K562 (cell line): ENCODE data around the gene XBP1. TPM values are rescaled to one million over a fixed set of nuclear protein-coding genes. Genes with fewer than 3 reads are reported as not detected.

Experiments used
- ATAC-seq: fragments of 200-7000 bp; cut with Tn5 transposase; 3 replicates; pipeline ENCODE4 v1.9.1; 2020; ENCODE audit warnings: moderate library complexity
- BruUV-seq: library from RNA; stranded (reverse); fragments of 400-500 nt; replicated peaks from 2 replicates; lab custom pipeline; 2021; lab: Mats Ljungman, UMichigan
- CTCF ChIA-PET: fragments of 300-600 bp; formaldehyde crosslinking; extraction: SDS; loops from one replicate; lab custom pipeline; 2021; ENCODE audit warnings: low intra/inter-chr PET ratio; lab: Yijun Ruan, JAX
- POLR2A ChIA-PET: fragments of 300-600, 350-650 bp; sonication (Branson Sonifier 250); formaldehyde crosslinking; extraction: SDS; loops from one replicate; lab custom pipeline; 2021; ENCODE audit warnings: antibody characterized with exemption, inconsistent platforms; lab: Yijun Ruan, JAX
- DNase-seq, 4 experiments: peaks; one replicate each; pipeline versions ENCODE4 v3.0.0 to v3.0.0-alpha.2; 2011 to 2018; ENCODE audit warnings: low spot score in 3 of 4, mixed read lengths in 3 of 4; ENCODE audit errors: extremely low read depth in 1 of 4
- FAIRE-seq: peaks from 2 replicates; lab custom pipeline; 2011; peaks lifted over from hg19 to GRCh38; lab: Jason Lieb, UNC
- H2AFZ ChIP-seq: 2 replicates; pipeline ENCODE4 v1.6.0; 2011; ENCODE audit warnings: low read depth, low read length, control low read depth, inconsistent platforms
- H3K27ac ChIP-seq: fragments of 200-600 bp; 3 replicates; pipeline ENCODE4 v1.8.0; 2011; ENCODE audit warnings: low read depth, mild to moderate bottlenecking, control low read depth, inconsistent platforms, low read length, moderate library complexity, mixed read lengths; ENCODE audit errors: extremely low read depth
- H3K27me3 ChIP-seq, 2 experiments: fragments of 300-600 bp in 1 of 2; 2 replicates in 1 of 2; 3 replicates in 1 of 2; pipeline versions ENCODE4 v1.6.0 to v1.8.0; 2011; ENCODE audit warnings: inconsistent platforms in 2 of 2, low read length in 2 of 2, mild to moderate bottlenecking in 1 of 2, mixed read lengths in 1 of 2, moderate library complexity in 1 of 2; ENCODE audit not compliant: control insufficient read depth in 2 of 2, insufficient read depth in 2 of 2
- H3K36me3 ChIP-seq: fragments of 300-600 bp; 3 replicates; pipeline ENCODE4 v1.8.0; 2011; ENCODE audit warnings: mild to moderate bottlenecking, low read length, inconsistent platforms; ENCODE audit not compliant: control insufficient read depth, insufficient read depth
- H3K4me1 ChIP-seq, 2 experiments: fragments of 200-600 bp in 1 of 2; replicated peaks in 1 of 2; 2 replicates in 1 of 2; 3 replicates in 1 of 2; pipeline versions ENCODE4 v1.5.1 to v1.8.0; 2011; ENCODE audit warnings: inconsistent platforms in 2 of 2, low read length in 2 of 2, mild to moderate bottlenecking in 1 of 2, mixed read lengths in 1 of 2, moderate library complexity in 1 of 2; ENCODE audit not compliant: control insufficient read depth in 2 of 2, insufficient read depth in 2 of 2
- H3K4me2 ChIP-seq: 2 replicates; pipeline ENCODE4 v1.6.1; 2011; ENCODE audit warnings: low read length, control low read depth, inconsistent platforms, mixed read lengths; ENCODE audit not compliant: insufficient read depth
- H3K4me3 ChIP-seq: fragments of 200-600 bp; sonication (generic), shearing (Covaris generic); 2 replicates; pipeline ENCODE4 v1.5.1; 2016; ENCODE audit warnings: control low read depth, inconsistent platforms
- H3K79me2 ChIP-seq: fragments of 200-600 bp; 3 replicates; pipeline ENCODE4 v1.8.0; 2011; ENCODE audit warnings: low read length, inconsistent platforms; ENCODE audit not compliant: control insufficient read depth, insufficient read depth
- H3K9ac ChIP-seq, 2 experiments: 2 replicates each; pipeline versions ENCODE4 v1.6.0 to v1.6.1; 2011; ENCODE audit warnings: low read depth in 2 of 2, low read length in 2 of 2, control low read depth in 1 of 2, inconsistent platforms in 1 of 2, mild to moderate bottlenecking in 1 of 2, mixed read lengths in 1 of 2; ENCODE audit not compliant: insufficient read depth in 1 of 2
- H3K9me1 ChIP-seq: one replicate; pipeline ENCODE4 v1.6.0; 2011; ENCODE audit warnings: inconsistent platforms, mild to moderate bottlenecking, low read length, moderate library complexity; ENCODE audit not compliant: control insufficient read depth, insufficient read depth
- H3K9me3 ChIP-seq: replicated peaks from 2 replicates; pipeline ENCODE4 v1.5.1; 2011; ENCODE audit warnings: low read depth, low read length, inconsistent platforms; ENCODE audit not compliant: control insufficient read depth, insufficient read depth
- H4K20me1 ChIP-seq: replicated peaks from 2 replicates; pipeline ENCODE4 v1.6.1; 2011; ENCODE audit warnings: low read length, inconsistent platforms, mixed read lengths; ENCODE audit not compliant: control insufficient read depth, insufficient read depth
- ARID3A ChIP-seq: IDR thresholded peaks from 2 replicates; pipeline ENCODE4 v1.6.1; 2012; ENCODE audit warnings: low read depth, low read length, improper control_type of control experiment, borderline replicate concordance
- CBFA2T2 ChIP-seq: fragments of 450-650 bp; conservative IDR thresholded peaks from 2 replicates; pipeline ENCODE4 v1.6.1; 2017; ENCODE audit warnings: mild to moderate bottlenecking
- CREM ChIP-seq: IDR thresholded peaks from 2 replicates; pipeline ENCODE4 v1.6.1; 2014; ENCODE audit warnings: antibody characterized with exemption, low read depth
- GTF3C2 ChIP-seq: IDR thresholded peaks from 3 replicates; pipeline ENCODE4 v1.6.1; 2011; ENCODE audit warnings: borderline replicate concordance, mild to moderate bottlenecking, moderate library complexity; ENCODE audit not compliant: insufficient read length; ENCODE audit errors: extremely low read depth
- HNRNPK ChIP-seq: fragments of 200-400 bp; formaldehyde crosslinking; IDR thresholded peaks from one replicate; pipeline ENCODE4 v1.6.1; 2018; ENCODE audit warnings: mild to moderate bottlenecking, low read depth, low read length; ENCODE audit not compliant: poor library complexity, severe bottlenecking
- JUNB ChIP-seq: fragments of 450-650 bp; formaldehyde crosslinking; conservative IDR thresholded peaks from 2 replicates; pipeline ENCODE4 v1.4.0; 2020; ENCODE audit warnings: mild to moderate bottlenecking
- MCM3 ChIP-seq: fragments of 450-650 bp; IDR thresholded peaks from 2 replicates; pipeline ENCODE4 v1.6.1; 2016
- NFE2 ChIP-seq: IDR thresholded peaks from 2 replicates; pipeline ENCODE4 v1.6.1; 2014; ENCODE audit warnings: antibody characterized with exemption, low read depth
- ZBTB8A ChIP-seq: fragments of 450-650 bp; IDR thresholded peaks from 2 replicates; pipeline ENCODE4 v1.6.1; 2018; ENCODE audit warnings: mild to moderate bottlenecking, moderate library complexity; ENCODE audit not compliant: partially characterized antibody
- ZNF175 ChIP-seq: fragments of 200-800 bp; sonication (Bioruptor generic); IDR thresholded peaks from 2 replicates; pipeline ENCODE4 v1.6.1; 2016; ENCODE audit warnings: low read depth, mild to moderate bottlenecking, missing genetic modification characterization, missing compliant biosample characterization
- ZNF184 ChIP-seq: sonication (generic); formaldehyde crosslinking; IDR thresholded peaks from 2 replicates; pipeline ENCODE4 v1.5.0; 2020; ENCODE audit warnings: missing genetic modification reagents
- ZNF232 ChIP-seq: sonication (generic); formaldehyde crosslinking; IDR thresholded peaks from 2 replicates; pipeline ENCODE4 v1.8.0; 2022; ENCODE audit warnings: mild to moderate bottlenecking, missing genetic modification reagents
- ZNF445 ChIP-seq: fragments of 250-450 bp; sonication (Bioruptor Pico); IDR thresholded peaks from 2 replicates; pipeline ENCODE4 v1.4.0; 2020; ENCODE audit warnings: low read depth, mild to moderate bottlenecking, moderate library complexity
- ZNF717 ChIP-seq: fragments of 250-450 bp; sonication (Bioruptor Pico); IDR thresholded peaks from 2 replicates; pipeline ENCODE4 v1.5.0; 2021
- ZNF830 ChIP-seq: fragments of 250-450 bp; sonication (Bioruptor Pico); IDR thresholded peaks from 2 replicates; pipeline ENCODE4 v1.5.0; 2021; ENCODE audit warnings: mild to moderate bottlenecking
- WGBS: fragments of 100-300 bp; shearing (Covaris generic); methylation state at CpG from one replicate; pipeline ENCODE4 v1.1.6; 2016; ENCODE audit warnings: low coverage, mixed read lengths; ENCODE audit not compliant: insufficient coverage; ENCODE audit errors: missing lambda C conversion rate; 5-methylcytosine and 5-hydroxymethylcytosine counted together
- in situ Hi-C: fragments of 300-500 bp; cut with MboI; formaldehyde crosslinking; loops from 4 replicates; pipeline ENCODE4 v1.15.0; 2018; ENCODE audit warnings: inconsistent platforms, mixed read lengths
- intact Hi-C: fragments of 100-400 bp; cut with micrococcal nuclease; formaldehyde crosslinking; loops from 2 replicates; pipeline ENCODE4 v1.14.2; 2022
- polyA plus RNA-seq, 8 experiments: library from polyadenylated mRNA; depleted of rRNA in 4 of 8; stranded (reverse) in 5 of 8; unstranded in 3 of 8; fragments of >200 nt; fragmentation: Nextera tagmentation in 2 of 8; fragmentation: Illumina TruSeq in 1 of 8; extraction: Ambion mirVana in 2 of 8; extraction: Trizol in 1 of 8; gene quantifications; 2 replicates each; pipeline versions ENCODE4 v1.2.1 to v1.2.3, GENCODE V29; 2011 to 2014; ENCODE audit warnings: inconsistent platforms in 1 of 8, missing spikeins in 1 of 8
- total RNA-seq, 7 experiments: library from RNA; depleted of rRNA in 6 of 7; stranded (reverse); fragments of >200 nt in 6 of 7; fragmentation: Illumina TruSeq in 2 of 7; extraction: Trizol in 2 of 7; gene quantifications; 2 replicates each; pipeline versions ENCODE4 v1.2.1 to v1.2.3, GENCODE V29; 2011 to 2021; ENCODE audit warnings: low replicate concordance in 1 of 7
- TF ChIP-seq, protein P1 (sequence below): sonication (generic); formaldehyde crosslinking; IDR thresholded peaks from 2 replicates; pipeline ENCODE4 v1.8.0; 2022; ENCODE audit warnings: mild to moderate bottlenecking, missing genetic modification reagents, borderline replicate concordance

Gene XBP1
- total and polyA plus RNA-seq, 9 of the 15 experiments (the other 6 are each of a cell fraction or from before 2014, with no cell fraction given), result 25.0 to 218 (median 94.6) TPM

- intact Hi-C loops, result no loop called here
- no peak for TF ChIP-seq NFE2
- TF ChIP-seq ZNF232 (CRISPR knock-in tag), result no peak
- TF ChIP-seq MCM3, result no peak
- no peak for TF ChIP-seq CBFA2T2
- TF ChIP-seq ZNF445 (CRISPR knock-in tag), result no peak
- TF ChIP-seq ZNF184 (CRISPR knock-in tag), result no peak
- peak; percentile 63 for TF ChIP-seq CREM
- 0 out of 2 replicates have a peak, but pooled peaks have one; percentile 11 for TF ChIP-seq JUNB
- no peak for TF ChIP-seq ZBTB8A
- no peak for TF ChIP-seq ARID3A
- no peak for TF ChIP-seq GTF3C2
- TF ChIP-seq ZNF175 (CRISPR knock-in tag), result no peak; the same call in 1 of the 2 replicates
- TF ChIP-seq, protein P1, sequence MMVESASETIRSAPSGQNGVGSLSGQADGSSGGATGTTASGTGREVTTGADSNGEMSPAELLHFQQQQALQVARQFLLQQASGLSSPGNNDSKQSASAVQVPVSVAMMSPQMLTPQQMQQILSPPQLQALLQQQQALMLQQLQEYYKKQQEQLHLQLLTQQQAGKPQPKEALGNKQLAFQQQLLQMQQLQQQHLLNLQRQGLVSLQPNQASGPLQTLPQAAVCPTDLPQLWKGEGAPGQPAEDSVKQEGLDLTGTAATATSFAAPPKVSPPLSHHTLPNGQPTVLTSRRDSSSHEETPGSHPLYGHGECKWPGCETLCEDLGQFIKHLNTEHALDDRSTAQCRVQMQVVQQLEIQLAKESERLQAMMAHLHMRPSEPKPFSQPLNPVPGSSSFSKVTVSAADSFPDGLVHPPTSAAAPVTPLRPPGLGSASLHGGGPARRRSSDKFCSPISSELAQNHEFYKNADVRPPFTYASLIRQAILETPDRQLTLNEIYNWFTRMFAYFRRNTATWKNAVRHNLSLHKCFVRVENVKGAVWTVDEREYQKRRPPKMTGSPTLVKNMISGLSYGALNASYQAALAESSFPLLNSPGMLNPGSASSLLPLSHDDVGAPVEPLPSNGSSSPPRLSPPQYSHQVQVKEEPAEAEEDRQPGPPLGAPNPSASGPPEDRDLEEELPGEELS (CRISPR knock-in tag), result no peak
- no peak for TF ChIP-seq ZNF717 (CRISPR knock-in tag)
- no peak for TF ChIP-seq ZNF830 (CRISPR knock-in tag)
- no peak for TF ChIP-seq HNRNPK
These were observed 1.4 kb downstream of the XBP1 start for GRCh38 chr22:28798810-28799605.

More at GRCh38 chr22:28798810-28799605, 1.4 kb downstream of the XBP1 start:
- peak; percentile 77 for FAIRE-seq
- Histone ChIP-seq H3K4me3 (peak overlapping the region; percentile 98), H3K9me1 (peaks cover 3% of the 10 kb centered on the region), H3K9ac (peak overlapping the region; percentile 96 to 97), H4K20me1 (peaks cover 22% of the 10 kb centered on the region), H3K79me2 (peaks cover 78% of the 10 kb centered on the region), H3K4me1 (peaks cover 8 to 9% of the 10 kb centered on the region in 2 experiments; a peak in 3 of 5 replicates), H3K36me3 (peaks cover 48% of the 10 kb centered on the region), H3K27ac (peak overlapping the region; percentile 98), H3K9me3 (no peaks in the 10 kb centered on the region), H2AFZ (no peak overlapping the region), H3K4me2 (peak overlapping the region; percentile 82), H3K27me3 (no peaks in the 10 kb centered on the region)
- DNase-seq, result peak; percentile 15 to 54 (median 22)
- in situ Hi-C loops, result no loop called here
- 9% methylated on average over 7 of the region's 7 CpGs for WGBS
- no TSS peak for BruUV-seq
- ATAC-seq, result peak; percentile 46
- POLR2A ChIA-PET, result interaction anchor here (0.6 to 9.9 kb wide), 15 partner anchors 11 to 723 kb away, joined by 3 to 109 read pairs (median 3); partner anchors contain the start of genes CCDC117, EMID1, EWSR1 and RHBDD3
- CTCF ChIA-PET, result no interaction called here
